Heart left ventricle (tissue), 16 donors: ENCODE data around the gene WDR33. TPM values are rescaled to one million over a fixed set of nuclear protein-coding genes. Genes with fewer than 3 reads are reported as not detected.
"Not testable (repeated sequence)": the region's sequence is repeated elsewhere in the genome, so short reads cannot be mapped to it uniquely, and the experiment has no call there.

Experiments used
- ATAC-seq, 4 donors: fragments of 200-7000 bp; cut with Tn5 transposase; one replicate each; pipeline ENCODE4 v1.9.1; 2020 to 2022; ENCODE audit warnings: moderate library complexity in 4 of 4, mild to moderate bottlenecking in 3 of 4, moderate number of reproducible peaks in 1 of 4
- DNase-seq, 5 donors: peaks; one replicate each; pipeline ENCODE4 v3.0.0-alpha.2; 2020
- H3K27ac ChIP-seq, 12 donors: fragments of 200-600 bp; sonication (generic) in 4 of 12; one replicate each; pipeline versions ENCODE4 v1.5.0 to v1.8.0; 2016 to 2022; ENCODE audit warnings: mild to moderate bottlenecking in 2 of 12
- H3K27me3 ChIP-seq, 9 donors: fragments of 200-600 bp; sonication (generic) in 2 of 9; one replicate each; pipeline versions ENCODE4 v1.5.1 to v1.8.0; 2016 to 2022; ENCODE audit warnings: mild to moderate bottlenecking in 3 of 9
- H3K36me3 ChIP-seq, 9 donors: fragments of 200-600 bp; sonication (generic) in 2 of 9; one replicate each; pipeline versions ENCODE4 v1.5.0 to v1.8.0; 2018 to 2022; ENCODE audit warnings: mild to moderate bottlenecking in 2 of 9
- H3K4me1 ChIP-seq, 12 donors: fragments of 200-600 bp; sonication (generic) in 4 of 12; one replicate each; pipeline versions ENCODE4 v1.5.0 to v1.8.0; 2016 to 2022; ENCODE audit warnings: mild to moderate bottlenecking in 3 of 12
- H3K4me3 ChIP-seq, 12 donors: fragments of 200-600 bp; sonication (generic) in 4 of 12; one replicate each; pipeline versions ENCODE4 v1.5.0 to v1.8.0; 2017 to 2022; ENCODE audit warnings: mild to moderate bottlenecking in 9 of 12, moderate library complexity in 4 of 12
- H3K9me3 ChIP-seq, 12 donors: fragments of 200-600 bp; sonication (generic) in 4 of 12; one replicate each; pipeline versions ENCODE4 v1.5.0 to v1.8.0; 2016 to 2022; ENCODE audit warnings: mild to moderate bottlenecking in 1 of 12
- POLR2A ChIP-seq, 2 donors: fragments of 450-650 bp; IDR thresholded peaks; one replicate each; pipeline ENCODE4 v1.6.1; 2017; ENCODE audit warnings: antibody characterized with exemption in 2 of 2, mild to moderate bottlenecking in 2 of 2, moderate library complexity in 2 of 2
- WGBS, 4 donors: extraction: QIAGEN DNeasy Blood & Tissue Kit in 2 of 4; methylation state at CpG; one replicate each; pipeline versions ENCODE4 v1.1.5 to v1.1.7; 2013 to 2018; 5-methylcytosine and 5-hydroxymethylcytosine counted together
- intact Hi-C, 10 donors: fragments of 100-400 bp; cut with DNase I; formaldehyde crosslinking; loops; one replicate each; pipeline versions ENCODE4 v1.11.1 to v1.14.2; 2022
- polyA plus RNA-seq, 2 donors: library from polyadenylated mRNA; stranded (reverse); fragments of 200-250 nt; gene quantifications; one replicate each; pipeline ENCODE4 v1.2.3, GENCODE V29; 2013
- total RNA-seq, 9 donors: library from RNA; depleted of rRNA in 2 of 9; stranded (reverse); fragments of >200 nt in 2 of 9; fragmentation: NEBNext Ultra II Directional in 3 of 9; extraction: Animal tissue kit (Norgen Biotek cat#: 25700) in 3 of 9; gene quantifications; one replicate each; pipeline versions ENCODE4 v1.1.0 to v1.2.4, GENCODE V29; 2016 to 2023
- TF ChIP-seq, protein P1 (sequence below), 12 donors: fragments of 200-600 bp; sonication (generic) in 4 of 12; IDR thresholded peaks; one replicate each; pipeline versions ENCODE4 v1.5.0 to v1.8.0; 2018 to 2022; ENCODE audit warnings: antibody characterized with exemption in 12 of 12, mild to moderate bottlenecking in 5 of 12
- donor health status: ischemic (EF 13 %, LVEDD 7.1; RV severe dilation, severe dysfunction).
- donor health status: healthy with polysubstance abuse.
- donor health status: DM: no; HTN: yes; CAD: no.
- donor health status: DM: no; HTN: no; CAD: no.
- donor health status: ischemic (EF 25% LVEDD 6.9; RV normal size, moderate dysfunction).
- donor health status: ischemic (EF 25% LVEDD 5.7; RV mildly dilated, moderate dysfunction).
- donor health status: healthy.
- donor health status: DM: yes; HTN: yes; CAD: no.
- donor health status: ischemic (EF 35%, LVEDD 5.7; RV mildly dilated, moderate dysfunction).
- donor health status: nonischemic (EF 11% LVEDD 7.7; RV severe dilation, severe dysfunction).
- donor health status: DM: yes; HTN: yes; CAD: no.
- donor health status: PGD.
- donor health status: ischemic (EF 29% LVEDD 5.4; RV normal size, mild dysfunction).
- donor health status: nonischemic (EF 23%, LVEDD 6.1; RV moderate dilation, normal function).

The WDR33 gene
- total and polyA plus RNA-seq, 11 donors, result 15.4 to 49.9 (median 41.1) TPM

DNA sequence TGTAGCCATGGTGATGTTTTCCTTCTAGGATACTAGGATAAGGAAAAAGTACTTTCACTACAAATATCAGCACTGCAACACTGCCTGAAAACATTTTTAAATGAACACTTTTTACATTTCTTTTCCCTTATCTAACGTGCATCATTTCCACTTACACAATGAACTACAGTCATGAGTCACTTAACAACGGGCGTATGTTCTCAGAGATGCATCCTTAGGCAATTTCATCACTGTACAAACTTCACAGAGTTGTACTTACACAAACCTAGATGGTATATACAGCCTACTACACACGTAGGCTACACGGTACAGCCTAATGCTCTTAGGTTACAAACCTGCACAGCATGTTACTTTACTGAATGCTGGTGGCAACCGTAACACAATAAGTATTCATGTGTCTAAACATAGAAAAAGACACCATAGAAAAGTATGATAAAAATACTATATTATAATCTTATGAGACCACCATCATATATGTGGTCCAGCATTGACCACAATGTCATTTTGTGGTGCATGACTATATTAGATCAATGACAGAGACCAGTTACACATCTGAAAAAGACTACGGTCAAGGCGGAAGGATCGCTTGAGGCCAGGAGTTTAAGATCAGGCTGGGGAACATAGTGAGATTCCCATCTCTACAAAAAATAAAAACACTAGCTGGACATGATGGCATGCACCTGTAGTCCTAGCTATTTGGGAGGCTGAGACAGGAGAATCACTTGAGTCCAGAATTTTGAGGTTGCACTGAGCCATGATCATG is 39.8 kb downstream of the WDR33 start:
- H3K36me3 ChIP-seq, result peaks cover 2 to 52% (median 44%) of the 10 kb centered on the region in 9 donors
- no peaks in the 10 kb centered on the region for H3K9me3 ChIP-seq
- no peak overlapping the region for H3K27ac ChIP-seq
- TF ChIP-seq, protein P1, sequence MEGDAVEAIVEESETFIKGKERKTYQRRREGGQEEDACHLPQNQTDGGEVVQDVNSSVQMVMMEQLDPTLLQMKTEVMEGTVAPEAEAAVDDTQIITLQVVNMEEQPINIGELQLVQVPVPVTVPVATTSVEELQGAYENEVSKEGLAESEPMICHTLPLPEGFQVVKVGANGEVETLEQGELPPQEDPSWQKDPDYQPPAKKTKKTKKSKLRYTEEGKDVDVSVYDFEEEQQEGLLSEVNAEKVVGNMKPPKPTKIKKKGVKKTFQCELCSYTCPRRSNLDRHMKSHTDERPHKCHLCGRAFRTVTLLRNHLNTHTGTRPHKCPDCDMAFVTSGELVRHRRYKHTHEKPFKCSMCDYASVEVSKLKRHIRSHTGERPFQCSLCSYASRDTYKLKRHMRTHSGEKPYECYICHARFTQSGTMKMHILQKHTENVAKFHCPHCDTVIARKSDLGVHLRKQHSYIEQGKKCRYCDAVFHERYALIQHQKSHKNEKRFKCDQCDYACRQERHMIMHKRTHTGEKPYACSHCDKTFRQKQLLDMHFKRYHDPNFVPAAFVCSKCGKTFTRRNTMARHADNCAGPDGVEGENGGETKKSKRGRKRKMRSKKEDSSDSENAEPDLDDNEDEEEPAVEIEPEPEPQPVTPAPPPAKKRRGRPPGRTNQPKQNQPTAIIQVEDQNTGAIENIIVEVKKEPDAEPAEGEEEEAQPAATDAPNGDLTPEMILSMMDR (IDR thresholded peaks at IDR 0.05), result no peak
- no peak for TF ChIP-seq POLR2A (IDR thresholded peaks at IDR 0.05)
- no peak for DNase-seq
- peaks cover 0 to 16% (median 4%) of the 10 kb centered on the region in 12 donors for H3K4me1 ChIP-seq
- 88 to 92% (median 89%) methylated on average over 9 of the region's 9 CpGs for WGBS, 4 donors
- intact Hi-C loops, result no loop called here
- H3K4me3 ChIP-seq, result no peak overlapping the region
- no peaks in the 10 kb centered on the region for H3K27me3 ChIP-seq
- ATAC-seq, result no peak

DNA sequence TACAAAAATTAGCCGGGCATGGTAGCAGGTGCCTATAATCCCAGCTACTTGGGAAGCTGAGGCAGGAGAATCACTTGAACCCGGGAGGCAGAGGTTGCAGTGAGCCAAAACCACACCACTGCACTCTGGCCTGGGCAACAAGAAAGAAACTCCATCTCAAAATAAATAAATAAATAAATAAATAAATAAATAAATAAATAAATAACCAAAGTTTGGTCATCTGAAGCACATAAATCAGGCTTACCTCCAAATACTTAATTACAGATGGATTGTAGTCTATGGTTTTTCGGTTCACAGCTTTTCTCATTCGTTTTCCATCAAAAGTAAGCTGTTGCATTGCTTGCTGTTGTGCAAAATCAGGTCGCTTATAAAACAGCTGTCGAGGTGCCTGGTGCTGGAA is 40.4 kb downstream of the WDR33 start:
- H3K27me3 ChIP-seq, ATAC-seq, H3K4me3 ChIP-seq, intact Hi-C loops, H3K27ac ChIP-seq, DNase-seq, H3K9me3 ChIP-seq: not testable (repeated sequence)
- 96 to 98% (median 97%) methylated on average over 6 of the region's 6 CpGs for WGBS, 4 donors
- Histone ChIP-seq H3K36me3 (peaks cover 2 to 58% (median 50%) of the 10 kb centered on the region in 9 donors), H3K4me1 (peaks cover 0 to 12% (median 0%) of the 10 kb centered on the region in 12 donors)

DNA sequence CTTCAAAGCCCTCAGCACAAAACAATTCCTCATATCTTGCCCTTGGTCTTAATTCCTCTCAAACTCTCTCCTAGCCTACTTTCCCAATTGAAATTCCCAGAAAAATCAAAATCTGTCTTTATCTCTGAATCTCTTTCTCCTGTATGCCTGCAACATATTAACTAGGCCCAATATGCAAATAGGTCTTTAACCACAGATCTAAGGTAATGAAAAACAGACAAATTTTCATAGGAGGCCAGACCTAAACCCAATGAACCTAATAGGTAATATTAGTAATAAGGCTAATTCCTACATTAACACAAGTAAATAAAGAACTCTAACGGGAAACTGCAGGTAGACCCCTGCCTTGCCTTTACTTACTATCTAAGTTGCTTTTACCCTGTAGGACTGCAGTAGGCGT is 41.4 kb downstream of the WDR33 start:
- WGBS, 4 donors, result 98 to 99% (median 99%) methylated on average over 2 of the region's 2 CpGs
- intact Hi-C loops, result no loop called here

DNA sequence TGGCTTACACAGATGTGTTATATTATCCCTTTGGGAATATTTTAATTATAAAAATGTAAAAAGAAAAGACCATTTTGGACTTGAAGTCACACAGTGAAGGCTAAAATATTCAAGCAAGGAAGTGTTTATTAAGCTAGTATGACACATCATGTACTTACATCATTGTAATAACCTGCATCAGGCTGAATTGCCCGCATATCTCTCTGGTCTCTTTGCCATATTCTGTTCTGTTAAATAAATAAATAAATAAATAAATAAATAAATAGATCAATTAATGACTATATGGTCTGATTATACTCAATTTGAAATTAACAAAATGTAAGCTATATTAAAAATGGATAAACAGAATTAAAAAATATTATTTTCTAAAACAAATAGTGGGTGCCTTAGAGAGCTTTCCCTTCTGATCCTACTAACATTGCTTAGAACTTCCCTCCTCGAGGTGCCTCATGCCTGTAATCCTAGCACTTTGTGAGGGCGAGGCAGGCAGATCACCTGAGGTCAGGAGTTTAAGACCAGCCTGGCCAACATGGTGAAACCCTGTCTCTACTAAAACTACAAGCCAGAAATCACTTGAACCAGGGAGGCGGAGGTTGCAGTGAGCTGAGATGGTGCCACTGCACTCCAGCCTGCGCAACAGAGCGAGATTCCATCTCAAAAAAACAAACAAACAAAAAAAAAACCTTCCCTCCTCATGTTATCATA is 42.0 kb downstream of the WDR33 start:
- Histone ChIP-seq H3K27ac (no peak overlapping the region), H3K36me3 (peaks cover 2 to 74% (median 66%) of the 10 kb centered on the region in 9 donors), H3K4me1 (peaks cover 0 to 12% (median 0%) of the 10 kb centered on the region in 12 donors), H3K4me3 (no peak overlapping the region), H3K27me3 (no peaks in the 10 kb centered on the region), H3K9me3 (no peaks in the 10 kb centered on the region)
- TF ChIP-seq POLR2A (IDR thresholded peaks at IDR 0.05), result no peak
- TF ChIP-seq, protein P1 (IDR thresholded peaks at IDR 0.05), result no peak
- ATAC-seq, result no peak
- intact Hi-C loops, result no loop called here
- 91 to 96% (median 93%) methylated on average over 6 of the region's 6 CpGs for WGBS, 4 donors
- DNase-seq, result no peak

More for the DNA sequence above, 41.4 kb downstream of the WDR33 start:
- H3K36me3 ChIP-seq, result peaks cover 2 to 68% (median 60%) of the 10 kb centered on the region in 9 donors
- DNase-seq (no peak), ATAC-seq (no peak)
- no peak overlapping the region for H3K27ac ChIP-seq
- TF ChIP-seq POLR2A (IDR thresholded peaks at IDR 0.05), result no peak
- TF ChIP-seq, protein P1 (IDR thresholded peaks at IDR 0.05), result no peak
- no peaks in the 10 kb centered on the region for H3K9me3 ChIP-seq
- H3K4me1 ChIP-seq, result peaks cover 0 to 12% (median 0%) of the 10 kb centered on the region in 12 donors
- H3K27me3 ChIP-seq, result no peaks in the 10 kb centered on the region
- no peak overlapping the region for H3K4me3 ChIP-seq
